GM12878 (cell line): ENCODE results near the gene FGB.

Source experiments
- CTCF ChIP-seq, 3 experiments: IDR thresholded peaks in 2 of 3; conservative IDR thresholded peaks in 1 of 3; 2 replicates each; pipeline ENCODE4 v1.5.1; 2011; ENCODE audit warnings: low read depth in 3 of 3, low read length in 3 of 3, mild to moderate bottlenecking in 3 of 3, control low read depth in 2 of 3, moderate library complexity in 2 of 3, inconsistent platforms in 1 of 3, mixed read lengths in 1 of 3; ENCODE audit not compliant: control insufficient read depth in 2 of 3, insufficient read depth in 1 of 3; ENCODE audit errors: extremely low read depth in 1 of 3
- EP300 ChIP-seq, 2 experiments: fragments of 150-350 bp in 1 of 2; IDR thresholded peaks; 2 replicates each; pipeline ENCODE4 v1.6.1; 2011 to 2012; ENCODE audit warnings: low read depth in 2 of 2, low read length in 2 of 2, borderline replicate concordance in 1 of 2, improper control_type of control experiment in 1 of 2, inconsistent platforms in 1 of 2; ENCODE audit not compliant: control insufficient read depth in 1 of 2

- TF ChIP-seq EP300 (IDR thresholded peaks at IDR 0.05; ENCODE audit: borderline replicate concordance in 1 of 2, control insufficient read depth in 1 of 2, low read depth in 2 of 2, low read length in 2 of 2) (no peak), CTCF (IDR thresholded peaks at IDR 0.05 in 2 of 3, conservative IDR thresholded peaks at IDR 0.05 in 1 of 3; ENCODE audit: control insufficient read depth in 2 of 3, extremely low read depth in 1 of 3, insufficient read depth in 1 of 3, low read depth in 3 of 3, low read length in 3 of 3) (no peak)
Measured at GRCh38 chr4:154521607-154522006, 41.2 kb upstream of the FGB start.
